ENCODE results near the gene MPG. TPM values are rescaled to one million over a fixed set of nuclear protein-coding genes. Genes with fewer than 3 reads are reported as not detected.

Gene MPG
- total and polyA plus RNA-seq, 9 donors = 0.60 to 90.9 (median 48.4) TPM

- TF ChIP-seq POLR2A (IDR thresholded peaks at IDR 0.05) (no peak), EP300 (IDR thresholded peaks at IDR 0.05) (no peak)
- TF ChIP-seq, protein P1, sequence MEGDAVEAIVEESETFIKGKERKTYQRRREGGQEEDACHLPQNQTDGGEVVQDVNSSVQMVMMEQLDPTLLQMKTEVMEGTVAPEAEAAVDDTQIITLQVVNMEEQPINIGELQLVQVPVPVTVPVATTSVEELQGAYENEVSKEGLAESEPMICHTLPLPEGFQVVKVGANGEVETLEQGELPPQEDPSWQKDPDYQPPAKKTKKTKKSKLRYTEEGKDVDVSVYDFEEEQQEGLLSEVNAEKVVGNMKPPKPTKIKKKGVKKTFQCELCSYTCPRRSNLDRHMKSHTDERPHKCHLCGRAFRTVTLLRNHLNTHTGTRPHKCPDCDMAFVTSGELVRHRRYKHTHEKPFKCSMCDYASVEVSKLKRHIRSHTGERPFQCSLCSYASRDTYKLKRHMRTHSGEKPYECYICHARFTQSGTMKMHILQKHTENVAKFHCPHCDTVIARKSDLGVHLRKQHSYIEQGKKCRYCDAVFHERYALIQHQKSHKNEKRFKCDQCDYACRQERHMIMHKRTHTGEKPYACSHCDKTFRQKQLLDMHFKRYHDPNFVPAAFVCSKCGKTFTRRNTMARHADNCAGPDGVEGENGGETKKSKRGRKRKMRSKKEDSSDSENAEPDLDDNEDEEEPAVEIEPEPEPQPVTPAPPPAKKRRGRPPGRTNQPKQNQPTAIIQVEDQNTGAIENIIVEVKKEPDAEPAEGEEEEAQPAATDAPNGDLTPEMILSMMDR (IDR thresholded peaks at IDR 0.05) = no peak
- Histone ChIP-seq H3K4me3 (no peak overlapping the region), H3K9me3 (no peaks in the 10 kb centered on the region), H3K4me1 (ENCODE audit: insufficient read depth) (peaks cover 44% of the 10 kb centered on the region), H3K27ac (peak overlapping the region in 1 of 2 donors; percentile 97), H3K36me3 (no peaks in the 10 kb centered on the region), H3K27me3 (no peaks in the 10 kb centered on the region)
- 71 to 83% (median 81%) methylated on average over 12 of the region's 12 CpGs for WGBS, 3 donors
- intact Hi-C loops (cut with DNase I) = no loop called here
- no peak for DNase-seq
Observed at GRCh38 chr16:74051-74746, 3.8 kb upstream of the MPG start.

GRCh38 chr16:74747-75334, 3.2 kb upstream of the MPG start:
- no peak for DNase-seq
- peak overlapping the region; percentile 74 to 97 for H3K27ac ChIP-seq
- no peaks in the 10 kb centered on the region for H3K27me3 ChIP-seq
- H3K9me3 ChIP-seq = no peaks in the 10 kb centered on the region
- H3K4me3 ChIP-seq = no peak overlapping the region
- WGBS, 3 donors = 81 to 84% (median 83%) methylated on average over 16 of the region's 16 CpGs
- TF ChIP-seq, protein P1 (IDR thresholded peaks at IDR 0.05) = no peak
- TF ChIP-seq POLR2A (IDR thresholded peaks at IDR 0.05) (no peak), EP300 (IDR thresholded peaks at IDR 0.05) (no peak)
- no peaks in the 10 kb centered on the region for H3K36me3 ChIP-seq
- peaks cover 45% of the 10 kb centered on the region for H3K4me1 ChIP-seq (ENCODE audit: insufficient read depth)
- intact Hi-C loops (cut with DNase I) = no loop called here

- H3K36me3 ChIP-seq = no peaks in the 10 kb centered on the region
- H3K9me3 ChIP-seq = no peaks in the 10 kb centered on the region
- 8 to 15% (median 8%) methylated on average over 9 to 11 of the region's 11 CpGs for WGBS, 3 donors
- H3K27me3 ChIP-seq = no peaks in the 10 kb centered on the region
- DNase-seq = peak; percentile 89 to 94 (median 91)
- intact Hi-C loops (cut with DNase I) = no loop called here
- peak overlapping the region; percentile 74 to 97 for H3K27ac ChIP-seq
- H3K4me1 ChIP-seq (ENCODE audit: insufficient read depth) = peaks cover 46% of the 10 kb centered on the region
- TF ChIP-seq, protein P1 (IDR thresholded peaks at IDR 0.05) = peak in 2 of 3 donors; percentile 45 to 50
- TF ChIP-seq POLR2A (IDR thresholded peaks at IDR 0.05) (no peak), EP300 (IDR thresholded peaks at IDR 0.05) (no peak)
- H3K4me3 ChIP-seq = no peak overlapping the region
Observed at GRCh38 chr16:75580-76501, 2.2 kb upstream of the MPG start.

DNA sequence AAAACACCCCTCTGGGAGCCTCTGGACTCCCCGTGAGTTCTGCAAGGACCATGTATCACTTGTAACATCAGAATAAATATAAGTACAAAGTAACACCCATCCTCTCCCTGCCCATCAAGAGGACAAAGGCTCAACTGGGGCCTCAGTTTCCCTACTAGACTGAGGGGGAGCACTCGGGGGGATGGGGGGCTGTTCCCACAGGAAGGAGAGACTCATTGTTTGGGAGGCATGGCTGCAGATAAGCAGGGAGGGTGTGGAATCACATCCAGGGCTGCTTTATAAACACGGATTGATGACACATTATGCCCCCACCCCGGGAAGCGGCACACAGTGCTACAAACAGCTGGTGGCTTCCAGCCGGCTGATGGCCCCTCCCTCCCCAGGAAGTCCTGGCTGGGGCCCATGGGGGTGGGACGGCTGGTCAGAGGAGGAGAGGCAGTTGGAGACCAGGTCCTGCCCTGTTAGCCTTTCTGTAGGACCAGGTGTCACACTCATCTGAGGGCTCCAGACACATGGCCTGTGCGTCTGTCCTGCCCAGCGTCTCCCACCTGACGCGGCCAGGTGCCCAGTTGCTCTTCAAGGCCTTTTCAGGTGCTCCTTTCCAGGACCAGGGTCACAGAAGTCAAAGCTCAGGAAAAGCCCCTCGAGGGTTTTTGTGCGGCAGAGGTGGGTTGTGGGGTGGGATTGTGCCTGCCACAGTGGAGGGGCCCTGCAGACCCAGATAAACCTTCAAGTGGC, 1.3 kb upstream of the MPG start:
- intact Hi-C loops (cut with DNase I) = no loop called here

More for the DNA sequence above, 1.3 kb upstream of the MPG start:
- Histone ChIP-seq H3K4me3 (peak overlapping the region; percentile 49), H3K36me3 (no peaks in the 10 kb centered on the region), H3K27ac (peak overlapping the region; percentile 87 to 97), H3K9me3 (no peaks in the 10 kb centered on the region), H3K27me3 (no peaks in the 10 kb centered on the region), H3K4me1 (ENCODE audit: insufficient read depth) (peaks cover 42% of the 10 kb centered on the region)
- WGBS, 3 donors = 11 to 18% (median 16%) methylated on average over 13 of the region's 13 CpGs
- peak; percentile 22 for TF ChIP-seq POLR2A (IDR thresholded peaks at IDR 0.05)
- TF ChIP-seq EP300 (IDR thresholded peaks at IDR 0.05) = no peak
- DNase-seq = peak; percentile 85 to 90 (median 86)
